ENCODE results near the gene TMEM164.

The TMEM164 gene

DNA sequence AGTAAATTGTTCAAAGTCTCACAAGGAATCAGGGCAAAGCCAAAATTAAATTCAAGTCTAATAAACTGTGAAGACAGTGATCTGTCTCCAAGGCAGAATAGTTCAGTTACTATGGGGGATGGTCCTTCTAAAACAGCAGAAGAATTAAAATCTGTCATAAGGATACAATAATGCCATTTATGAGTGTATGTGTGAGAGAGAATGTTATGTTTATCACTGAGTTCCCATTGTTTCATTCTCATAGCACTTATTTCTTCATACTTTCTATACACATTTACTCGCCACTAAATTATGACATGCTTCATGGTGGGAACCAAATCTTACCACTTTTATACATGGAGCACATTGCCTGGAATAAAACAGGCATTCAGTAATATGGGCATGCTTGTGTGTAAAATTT, 212.5 kb downstream of the TMEM164 start:
- no peak for DNase-seq

DNA sequence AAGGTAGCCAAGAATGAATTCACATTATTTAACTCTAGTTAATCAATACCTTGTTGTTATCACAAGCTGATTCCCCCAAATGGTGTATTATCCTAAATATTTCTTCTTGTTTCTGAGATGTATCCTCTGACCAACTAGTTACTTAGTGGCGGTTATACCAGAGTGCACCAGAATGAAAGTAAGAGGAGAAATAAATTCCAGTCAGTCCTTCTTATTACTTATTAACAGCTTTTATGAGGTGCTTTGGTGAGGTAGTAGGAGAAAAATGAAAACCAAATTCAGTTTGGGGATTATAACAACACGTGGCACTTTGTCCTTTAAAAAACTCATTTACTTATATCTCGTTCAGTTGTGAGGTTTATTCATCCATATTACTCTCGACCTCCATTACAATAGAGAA, 213.1 kb downstream of the TMEM164 start:
- DNase-seq: no peak

DNA sequence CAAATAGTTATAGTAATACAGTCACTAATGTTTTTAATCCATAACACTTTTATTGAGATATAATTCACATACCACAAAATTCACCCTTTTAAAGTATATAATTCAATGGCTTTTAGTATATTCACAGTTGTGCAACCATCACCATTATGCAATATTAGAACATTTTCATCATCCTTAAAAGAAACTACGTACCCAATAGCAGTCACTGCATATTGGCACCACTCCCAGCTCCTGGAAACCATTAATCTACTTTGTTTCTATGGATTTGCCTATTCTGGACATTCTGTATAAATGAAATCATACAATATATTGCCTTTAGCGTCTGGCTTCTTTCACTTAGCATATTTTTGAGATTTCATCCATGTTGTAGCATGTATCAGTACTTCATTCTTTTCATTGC, 215.7 kb downstream of the TMEM164 start:
- no peak for DNase-seq

DNA sequence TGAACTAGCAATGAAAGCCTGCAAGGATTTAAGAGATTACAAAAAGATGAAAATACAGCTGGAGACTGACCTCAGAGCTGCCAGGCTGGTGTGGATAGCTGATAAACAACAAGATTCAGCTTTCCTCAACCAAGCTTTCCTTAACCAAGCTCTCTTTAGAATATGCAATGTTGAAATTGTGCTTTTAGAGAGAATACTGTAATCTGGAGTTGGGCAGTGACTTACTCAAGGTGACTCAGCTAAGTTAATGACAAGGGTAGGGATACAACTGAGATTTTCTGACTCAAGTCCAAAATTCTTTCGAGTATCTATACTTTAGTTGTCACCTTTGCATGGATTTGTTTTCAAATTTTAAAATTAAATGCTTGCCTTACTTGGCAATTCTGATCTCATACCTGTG, 217.0 kb downstream of the TMEM164 start:
- no peak for DNase-seq

DNA sequence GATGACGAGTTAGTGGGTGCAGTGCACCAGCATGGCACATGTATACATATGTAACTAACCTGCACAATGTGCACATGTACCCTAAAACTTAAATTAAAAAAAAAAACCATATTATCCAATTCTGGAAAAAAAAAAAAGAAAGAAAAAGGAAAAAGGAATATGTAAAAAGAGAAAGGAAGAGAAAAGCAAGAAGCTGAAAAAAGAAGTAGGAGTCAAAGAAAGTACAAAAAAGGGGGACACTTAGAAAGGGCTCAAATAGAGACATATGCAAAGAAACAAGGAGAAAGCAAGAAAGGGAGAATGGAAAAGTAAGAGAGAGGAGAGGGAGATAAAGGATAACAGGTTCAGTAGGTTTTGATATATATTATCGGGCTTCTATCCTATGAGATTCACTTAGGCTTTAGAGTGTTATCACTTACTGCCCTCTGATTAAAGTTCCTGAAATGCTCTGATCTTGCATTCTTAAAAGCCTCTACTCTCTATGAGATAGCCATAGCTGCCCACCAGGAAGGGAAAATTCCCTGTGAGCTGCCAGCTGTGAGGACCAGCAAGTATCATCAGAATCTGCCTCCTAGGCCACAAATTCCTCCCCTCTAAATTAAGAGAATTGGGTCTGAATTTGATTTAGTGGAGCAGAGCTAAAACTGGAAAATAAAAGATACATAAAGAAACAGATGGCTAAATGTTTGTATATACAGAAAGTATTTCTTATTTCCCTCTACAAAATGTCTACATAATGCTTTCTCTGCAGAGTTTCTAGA, 219.8 kb downstream of the TMEM164 start:
- DNase-seq: no peak

DNA sequence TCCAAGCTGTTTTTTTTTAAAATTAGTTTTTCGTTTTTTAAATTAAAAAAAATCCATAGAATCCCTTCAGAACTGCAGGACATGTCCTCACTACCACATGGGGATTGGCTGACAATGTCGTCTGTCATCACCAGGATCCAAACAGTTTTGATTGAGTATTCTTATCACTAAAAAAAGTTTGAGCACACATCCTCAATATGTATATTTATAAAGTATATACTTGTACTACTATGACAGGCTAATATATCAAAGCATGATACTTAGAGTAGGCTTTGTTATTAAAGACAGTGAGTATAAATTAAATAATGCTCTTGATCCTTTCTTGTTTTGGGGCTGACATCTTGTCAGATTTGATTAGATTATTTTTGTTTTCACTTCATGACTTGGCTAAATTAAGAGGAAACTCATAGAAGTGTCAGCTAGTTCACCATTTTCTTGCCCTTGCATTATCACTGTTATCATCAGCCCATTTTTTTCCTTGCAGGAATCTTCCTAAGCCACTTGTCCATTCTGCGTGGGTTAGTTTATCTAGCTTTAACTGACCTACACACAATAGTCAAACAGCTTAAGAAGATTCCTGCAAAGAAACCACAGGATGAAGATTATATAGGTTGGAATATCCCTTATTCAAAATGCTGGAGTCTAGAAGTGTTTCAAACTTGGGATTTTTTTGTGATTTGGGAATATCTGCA, 222.2 kb downstream of the TMEM164 start:
- DNase-seq: no peak

DNA sequence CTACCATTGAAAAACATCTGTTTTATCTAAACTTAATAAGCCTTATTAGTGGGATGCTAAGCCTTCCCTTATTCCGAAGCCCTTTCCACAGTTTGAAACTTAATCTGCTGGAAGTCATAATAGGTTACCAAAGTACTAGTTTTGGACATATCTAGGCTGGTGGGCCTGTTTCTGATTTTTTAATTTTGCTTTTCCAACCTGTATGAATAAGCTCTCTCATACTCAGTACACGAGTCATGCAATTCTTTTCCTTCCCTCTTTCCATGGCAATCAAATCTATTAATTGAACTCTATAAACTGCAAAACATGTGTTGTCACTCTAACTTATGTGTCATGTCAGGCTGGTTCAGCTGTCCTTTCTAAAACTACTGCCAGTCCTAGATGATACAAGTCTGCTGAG, 224.0 kb downstream of the TMEM164 start:
- no peak for DNase-seq
